ENCODE results near the gene LRRC2.
"Not testable (repeated sequence)": the region's sequence is repeated elsewhere in the genome, so short reads cannot be mapped to it uniquely, and the experiment has no call there.

Gene LRRC2

GRCh38 chr3:46524008-46524407 lies 42.1 kb downstream of the LRRC2 start:
- DNase-seq (ENCODE audit: low spot score): no peak

- DNase-seq (ENCODE audit: low spot score): no peak
Measured at GRCh38 chr3:46523556-46523955, 42.5 kb downstream of the LRRC2 start.

- DNase-seq (ENCODE audit: low spot score): not testable (repeated sequence)
Measured at GRCh38 chr3:46522201-46522600, 43.9 kb downstream of the LRRC2 start.

GRCh38 chr3:46521096-46521495 lies 45.0 kb downstream of the LRRC2 start:
- no peak for DNase-seq (ENCODE audit: low spot score)

- no peak for DNase-seq (ENCODE audit: low spot score)
Measured at GRCh38 chr3:46520531-46520930, 45.6 kb downstream of the LRRC2 start.

DNA sequence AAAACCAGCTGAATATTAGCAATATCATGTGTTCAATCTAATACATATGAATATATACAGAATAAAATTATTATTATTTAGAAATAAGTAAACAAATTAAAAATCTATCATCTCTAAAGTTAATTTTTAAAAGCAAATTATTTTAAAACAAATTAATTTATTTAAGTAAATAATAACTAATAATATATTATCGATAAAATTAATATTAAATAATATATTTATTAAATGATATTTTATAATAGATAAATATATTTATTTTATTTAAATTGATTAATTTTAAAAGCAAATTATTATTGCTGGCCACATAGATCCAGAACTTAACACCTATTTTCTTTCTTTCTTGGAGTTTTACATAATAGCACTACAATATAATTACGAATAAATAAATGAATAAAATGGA lies 46.1 kb downstream of the LRRC2 start:
- no peak for DNase-seq (ENCODE audit: low spot score)

DNA sequence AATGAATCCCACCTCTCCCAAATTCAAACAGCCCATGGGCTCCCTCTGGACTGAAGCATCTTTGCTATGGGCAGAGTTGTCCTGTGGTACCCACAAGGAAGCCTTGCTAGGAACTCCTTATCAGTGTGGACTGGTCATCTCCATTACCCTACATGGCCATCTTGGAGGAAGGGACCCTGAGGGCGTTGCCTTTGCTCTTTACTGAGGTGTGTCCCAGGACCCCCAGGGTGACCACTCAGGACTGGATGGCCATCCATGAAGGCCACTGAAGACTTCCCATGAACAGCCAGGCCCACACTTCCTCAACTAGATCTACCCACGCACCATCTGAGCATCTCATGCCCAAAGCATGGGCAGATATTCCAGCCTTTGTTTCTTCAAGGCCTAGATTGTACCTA lies 48.3 kb downstream of the LRRC2 start:
- no peak for DNase-seq (ENCODE audit: low spot score)

- no peak for DNase-seq (ENCODE audit: low spot score)
Measured at GRCh38 chr3:46517016-46517783, 48.9 kb downstream of the LRRC2 start.

GRCh38 chr3:46516521-46516920 lies 49.6 kb downstream of the LRRC2 start:
- DNase-seq (ENCODE audit: low spot score): no peak

DNA sequence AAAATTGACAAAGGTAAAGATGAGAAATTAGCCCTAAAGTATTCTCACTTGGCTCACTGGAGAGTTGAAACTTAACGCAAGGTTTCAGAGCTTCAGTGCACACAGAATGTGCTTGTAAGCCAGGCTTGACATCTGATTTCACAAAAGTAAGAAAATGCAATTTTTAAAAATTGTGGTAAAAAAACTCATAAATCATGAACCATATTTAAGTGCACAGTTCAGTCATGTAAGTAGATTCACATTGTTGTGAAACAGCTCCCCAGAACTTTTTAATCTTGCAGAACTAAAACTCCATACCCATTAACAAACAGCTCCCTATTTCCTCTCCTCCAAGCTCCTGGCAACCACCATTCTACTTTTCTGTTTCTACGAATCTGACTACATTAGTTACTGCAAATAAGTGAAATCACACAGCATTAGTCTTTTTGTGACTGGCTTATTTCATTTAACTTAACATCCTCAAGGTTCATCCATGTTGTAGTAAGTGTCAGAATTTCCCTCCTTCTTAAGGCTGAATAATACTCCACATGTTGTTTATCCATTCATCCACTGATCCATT lies 53.8 kb downstream of the LRRC2 start:
- DNase-seq (ENCODE audit: low spot score): no peak

DNA sequence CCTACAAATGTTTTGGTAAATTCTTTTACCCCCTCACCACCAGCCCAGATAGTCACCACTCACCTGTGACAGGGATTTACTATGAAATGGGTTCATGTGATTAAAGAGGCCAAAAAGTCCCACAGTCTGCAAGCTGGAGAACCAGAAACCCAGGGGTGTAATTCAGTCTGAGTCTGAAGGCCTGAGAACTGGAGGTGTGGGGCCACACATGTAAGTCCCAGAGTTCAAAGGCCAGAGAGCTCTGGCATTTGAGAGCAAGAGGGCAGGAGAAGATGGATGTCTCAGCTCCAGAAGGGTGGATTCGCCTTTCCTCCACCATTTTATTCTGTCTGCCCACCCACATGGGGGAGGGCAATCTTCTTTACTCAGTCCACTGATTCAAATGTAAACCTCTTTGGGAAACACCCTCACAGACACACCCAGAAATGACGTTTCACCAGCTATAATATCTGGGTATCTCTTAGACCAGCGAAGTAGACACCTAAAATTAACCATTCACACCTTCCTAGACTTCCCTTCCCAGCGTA lies 56.4 kb downstream of the LRRC2 start:
- no peak for DNase-seq (ENCODE audit: low spot score)

GRCh38 chr3:46508850-46509591 lies 57.1 kb downstream of the LRRC2 start:
- DNase-seq (ENCODE audit: low spot score): no peak

- DNase-seq (ENCODE audit: low spot score): no peak
Measured at GRCh38 chr3:46506526-46506925, 59.6 kb downstream of the LRRC2 start.

DNA sequence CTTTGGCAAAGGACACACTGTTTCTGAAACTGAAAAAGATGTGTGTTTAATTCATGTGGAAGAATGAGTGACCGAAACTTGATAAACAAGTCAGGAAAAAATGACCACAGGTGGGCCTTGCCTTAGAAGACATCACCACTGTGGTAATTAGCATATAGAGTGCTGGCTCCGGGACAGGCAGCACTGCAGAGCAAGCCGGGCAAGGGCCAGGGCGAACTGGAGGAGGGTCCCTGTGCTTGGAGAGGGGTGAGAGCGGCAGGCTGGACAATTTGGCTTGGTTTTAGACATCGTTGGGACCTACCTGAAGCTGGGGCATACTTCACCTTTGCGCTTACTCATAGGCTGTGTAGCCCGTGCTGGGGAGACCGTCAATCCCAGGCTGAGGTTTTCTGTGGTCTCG lies 60.1 kb downstream of the LRRC2 start:
- no peak for DNase-seq (ENCODE audit: low spot score)

- no peak for DNase-seq (ENCODE audit: low spot score)
Measured at GRCh38 chr3:46504789-46505188, 61.3 kb downstream of the LRRC2 start.

- no peak for DNase-seq (ENCODE audit: low spot score)
Measured at GRCh38 chr3:46503200-46503874, 62.8 kb downstream of the LRRC2 start.

DNA sequence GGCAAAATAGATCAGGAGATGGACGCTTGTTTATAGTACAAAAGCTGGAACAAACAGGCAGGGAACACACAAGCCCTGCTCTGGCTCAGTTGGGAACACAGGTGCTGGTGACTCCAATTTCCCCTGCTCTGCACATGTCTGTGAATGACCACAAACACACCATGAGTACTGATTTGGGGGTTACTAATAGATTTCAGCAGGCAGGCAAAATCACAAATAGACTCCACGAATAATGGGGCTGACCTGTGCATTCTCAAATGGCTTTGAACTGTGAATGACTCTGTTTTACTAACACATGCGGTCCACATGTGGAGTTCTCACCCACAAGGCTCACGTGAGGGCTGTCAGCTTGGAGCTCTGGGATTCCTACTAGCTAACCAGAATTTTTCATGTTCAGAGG lies 64.4 kb downstream of the LRRC2 start:
- no peak for DNase-seq (ENCODE audit: low spot score)

GRCh38 chr3:46500656-46501635 lies 65.2 kb downstream of the LRRC2 start:
- DNase-seq (ENCODE audit: low spot score): no peak

DNA sequence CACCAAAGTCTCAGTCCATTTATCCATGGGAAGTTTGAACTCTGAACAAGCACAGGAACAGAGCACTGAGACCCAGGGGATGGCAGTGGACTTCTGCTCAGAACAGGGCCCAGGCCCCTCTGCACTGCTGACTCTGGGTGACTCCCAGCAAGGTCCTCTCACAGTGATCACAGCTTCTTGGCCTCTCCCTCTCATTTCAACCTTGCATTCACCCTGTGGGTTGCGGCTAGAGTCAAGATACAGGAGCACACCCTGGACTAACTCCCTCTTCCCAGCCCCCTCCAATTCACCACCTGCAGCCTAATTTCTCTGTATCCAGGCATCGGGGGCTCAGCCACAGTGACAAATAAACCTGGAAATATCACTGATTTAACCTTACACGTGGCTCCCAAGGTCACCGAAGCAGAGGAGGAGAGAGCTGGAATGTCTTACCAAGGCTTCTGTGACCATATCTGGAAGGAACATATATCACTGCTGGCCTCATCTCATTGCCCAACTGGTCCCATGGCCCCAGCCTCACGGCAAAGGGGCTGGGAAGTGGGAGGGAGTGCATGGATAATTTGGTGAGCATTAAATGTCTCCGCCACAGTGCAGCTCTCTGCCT lies 67.1 kb downstream of the LRRC2 start:
- DNase-seq (ENCODE audit: low spot score): no peak

DNA sequence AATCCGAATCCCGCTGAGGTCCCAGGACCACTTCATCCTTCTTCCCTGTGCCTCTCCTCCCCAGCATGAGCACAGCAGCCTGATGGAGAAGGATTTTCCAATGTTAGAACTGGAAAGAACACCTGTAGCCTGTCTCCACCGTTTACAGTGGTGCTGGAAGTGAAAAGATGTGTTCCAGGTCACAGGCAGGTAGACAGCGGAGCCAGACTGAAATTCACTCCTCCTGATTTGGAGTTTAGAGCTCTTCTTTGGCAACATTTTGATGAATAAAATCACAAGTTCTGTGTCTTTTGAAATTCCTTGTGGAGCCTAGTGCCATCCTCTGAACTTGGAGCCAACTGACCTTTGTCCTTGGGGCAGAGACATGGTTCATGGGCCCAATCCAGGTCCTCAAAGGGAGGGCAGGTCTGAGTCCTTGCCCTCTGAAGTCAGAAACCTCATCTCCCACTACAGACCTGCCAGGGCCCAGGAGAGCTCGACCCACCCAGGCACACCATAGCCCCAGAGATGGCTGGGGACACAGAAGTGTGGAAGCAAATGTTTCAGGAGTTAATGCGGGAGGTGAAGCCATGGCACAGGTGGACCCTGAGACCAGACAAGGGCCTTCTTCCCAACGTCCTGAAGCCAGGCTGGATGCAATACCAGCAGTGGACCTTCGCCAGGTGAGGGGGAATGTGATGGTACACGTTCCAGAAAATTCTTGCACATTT lies 68.4 kb downstream of the LRRC2 start, which contains the start of gene RTP3:
TSS of gene RTP3 (plus strand) at position 421 of the 710 bp plus-strand sequence. CDS start at position 508, 87 bp downstream.
- DNase-seq (ENCODE audit: low spot score): no peak
